WTC11 (cell line): ENCODE measurements around the gene NETO1. TPM values are rescaled to one million over a fixed set of nuclear protein-coding genes. Genes with fewer than 3 reads are reported as not detected.

Source experiments
- ATAC-seq: fragments of 200-7000 bp; cut with Tn5 transposase; 2 replicates; pipeline ENCODE4 v1.10.0; 2021; ENCODE audit warnings: mild to moderate bottlenecking, moderate library complexity
- CTCF ChIA-PET: fragments of 300-600 bp; sonication (Branson Sonifier 250); formaldehyde crosslinking; loops from one replicate; lab custom pipeline; 2021; ENCODE audit warnings: antibody characterized with exemption; lab: Charles Lee
- POLR2A ChIA-PET: fragments of 350-600 bp; sonication (Branson Sonifier 250); formaldehyde crosslinking; loops from one replicate; lab custom pipeline; 2021; ENCODE audit warnings: antibody characterized with exemption; lab: Charles Lee
- DNase-seq: peaks from one replicate; pipeline ENCODE4 v3.0.0; 2021; ENCODE audit warnings: low spot score
- H3K27ac Mint-ChIP-seq: 2 replicates; pipeline ENCODE4 v1.8.0; 2021; ENCODE audit warnings: mixed read lengths
- H3K27me3 Mint-ChIP-seq: 2 replicates; pipeline ENCODE4 v1.8.0; 2021; ENCODE audit warnings: low read depth, mild to moderate bottlenecking, moderate library complexity, mixed read lengths
- H3K36me3 Mint-ChIP-seq: 2 replicates; pipeline ENCODE4 v1.8.0; 2021; ENCODE audit warnings: mixed read lengths
- H3K4me1 Mint-ChIP-seq: 2 replicates; pipeline ENCODE4 v1.8.0; 2022; ENCODE audit warnings: mixed read lengths
- H3K4me3 Mint-ChIP-seq: 2 replicates; pipeline ENCODE4 v1.8.0; 2021; ENCODE audit warnings: mild to moderate bottlenecking, moderate library complexity, mixed read lengths
- H3K9me3 Mint-ChIP-seq: 2 replicates; pipeline ENCODE4 v1.8.0; 2021; ENCODE audit warnings: mixed read lengths
- ATF3 ChIP-seq: sonication (generic); formaldehyde crosslinking; conservative IDR thresholded peaks from 2 replicates; pipeline ENCODE4 v1.8.1; 2022; ENCODE audit warnings: mild to moderate bottlenecking, missing genetic modification reagents
- CTCF ChIP-seq: fragments of 200-600 bp; IDR thresholded peaks from 2 replicates; pipeline ENCODE4 v1.8.0; 2022; ENCODE audit warnings: antibody characterized with exemption
- E2F1 ChIP-seq: sonication (generic); formaldehyde crosslinking; IDR thresholded peaks from 2 replicates; pipeline ENCODE4 v1.8.0; 2022; ENCODE audit warnings: mild to moderate bottlenecking, missing genetic modification reagents
- EMX1 ChIP-seq: fragments of 250-450 bp; sonication (Bioruptor Pico); IDR thresholded peaks from 2 replicates; pipeline ENCODE4 v1.8.0; 2021; ENCODE audit warnings: mild to moderate bottlenecking
- ETV6 ChIP-seq: sonication (generic); formaldehyde crosslinking; IDR thresholded peaks from 2 replicates; pipeline ENCODE4 v1.8.1; 2022; ENCODE audit warnings: mild to moderate bottlenecking, missing genetic modification reagents
- GABPB1 ChIP-seq: sonication (generic); formaldehyde crosslinking; IDR thresholded peaks from 2 replicates; pipeline ENCODE4 v1.8.1; 2023; ENCODE audit warnings: mild to moderate bottlenecking, missing genetic modification reagents
- IRF1 ChIP-seq: sonication (generic); formaldehyde crosslinking; IDR thresholded peaks from 2 replicates; pipeline ENCODE4 v1.8.0; 2023; ENCODE audit warnings: missing genetic modification reagents
- MLX ChIP-seq: sonication (generic); formaldehyde crosslinking; IDR thresholded peaks from 2 replicates; pipeline ENCODE4 v1.8.1; 2023; ENCODE audit warnings: mild to moderate bottlenecking, missing genetic modification reagents, moderate library complexity
- NFE2L1 ChIP-seq: sonication (generic); formaldehyde crosslinking; IDR thresholded peaks from 2 replicates; pipeline ENCODE4 v1.8.1; 2023; ENCODE audit warnings: missing genetic modification reagents
- NFYB ChIP-seq: sonication (generic); formaldehyde crosslinking; conservative IDR thresholded peaks from 2 replicates; pipeline ENCODE4 v1.8.0; 2022; ENCODE audit warnings: low read depth, missing genetic modification reagents
- PRDM15 ChIP-seq: sonication (generic); formaldehyde crosslinking; IDR thresholded peaks from 2 replicates; pipeline ENCODE4 v1.8.0; 2022; ENCODE audit warnings: missing genetic modification reagents
- SOX15 ChIP-seq: fragments of 250-450 bp; sonication (Bioruptor Pico); IDR thresholded peaks from 2 replicates; pipeline ENCODE4 v1.9.0; 2021; ENCODE audit warnings: mild to moderate bottlenecking
- USF1 ChIP-seq: sonication (generic); formaldehyde crosslinking; IDR thresholded peaks from 2 replicates; pipeline ENCODE4 v1.8.0; 2022; ENCODE audit warnings: mild to moderate bottlenecking, missing genetic modification reagents
- ZNF232 ChIP-seq: sonication (generic); formaldehyde crosslinking; IDR thresholded peaks from 2 replicates; pipeline ENCODE4 v1.8.0; 2022; ENCODE audit warnings: mild to moderate bottlenecking, missing genetic modification reagents
- total RNA-seq: library from RNA; stranded (reverse); gene quantifications from 3 replicates; pipeline ENCODE4 v1.2.3, GENCODE V29; 2021

NETO1 gene
- total RNA-seq, 1 experiment from 2014 or later, result 33.1 TPM

- no peak for TF ChIP-seq USF1 (CRISPR knock-in tag)
Measured at GRCh38 chr18:72772916-72773315, 94.9 kb downstream of the NETO1 start (continued).

GRCh38 chr18:72768681-72769229 lies 99.0 kb downstream of the NETO1 start:
- no peaks in the 10 kb centered on the region; the same call in 1 of the 2 replicates for H3K36me3 Mint-ChIP-seq
- CTCF ChIA-PET, result no interaction called here
- H3K4me1 Mint-ChIP-seq, result peaks cover 3% of the 10 kb centered on the region; the same call in 1 of the 2 replicates
- no peak overlapping the region for H3K27ac Mint-ChIP-seq
- H3K4me3 Mint-ChIP-seq, result no peak overlapping the region
- ATAC-seq, result peak; percentile 70
- no peak for DNase-seq
- POLR2A ChIA-PET, result no interaction called here
- no peaks in the 10 kb centered on the region for H3K27me3 Mint-ChIP-seq
- H3K9me3 Mint-ChIP-seq, result no peaks in the 10 kb centered on the region
- TF ChIP-seq ATF3 (CRISPR knock-in tag), result no peak
- no peak for TF ChIP-seq E2F1
- no peak for TF ChIP-seq MLX

GRCh38 chr18:72762515-72763122 lies 105.2 kb downstream of the NETO1 start:
- Mint-ChIP-seq H3K9me3 (no peaks in the 10 kb centered on the region), H3K36me3 (no peaks in the 10 kb centered on the region), H3K4me1 (no peaks in the 10 kb centered on the region), H3K27ac (no peak overlapping the region), H3K27me3 (no peaks in the 10 kb centered on the region), H3K4me3 (no peak overlapping the region)
- CTCF ChIA-PET, result interaction anchor here (0.7 to 1.5 kb wide), 5 partner anchors 9 to 757 kb away, joined by 3 to 10 read pairs (median 4); no protein-coding TSS in a partner anchor
- ATAC-seq (peak; percentile 44; the same call in 1 of the 2 replicates), DNase-seq (no peak)
- POLR2A ChIA-PET, result no interaction called here
- TF ChIP-seq CTCF, result peak; percentile 65
- no peak for TF ChIP-seq GABPB1 (CRISPR knock-in tag)

- POLR2A ChIA-PET, result no interaction called here
- Mint-ChIP-seq H3K4me3 (no peak overlapping the region), H3K9me3 (no peaks in the 10 kb centered on the region), H3K36me3 (peaks cover 11% of the 10 kb centered on the region), H3K4me1 (no peaks in the 10 kb centered on the region), H3K27ac (no peak overlapping the region), H3K27me3 (no peaks in the 10 kb centered on the region)
- ATAC-seq (no peak), DNase-seq (no peak)
- TF ChIP-seq ETV6 (CRISPR knock-in tag) (no peak), ZNF232 (no peak), NFE2L1 (CRISPR knock-in tag) (no peak), SOX15 (CRISPR knock-in tag) (no peak), IRF1 (CRISPR knock-in tag) (no peak)
- CTCF ChIA-PET, result no interaction called here
Measured at GRCh38 chr18:72752220-72752619, 115.6 kb downstream of the NETO1 start.

GRCh38 chr18:72742002-72742401 lies 125.8 kb downstream of the NETO1 start:
- ATAC-seq (no peak), DNase-seq (no peak)
- Mint-ChIP-seq H3K27ac (no peak overlapping the region), H3K9me3 (no peaks in the 10 kb centered on the region), H3K4me3 (no peak overlapping the region), H3K4me1 (peaks cover 12% of the 10 kb centered on the region), H3K36me3 (no peaks in the 10 kb centered on the region), H3K27me3 (no peaks in the 10 kb centered on the region)
- ChIA-PET POLR2A (no interaction called here), CTCF (no interaction called here)
- TF ChIP-seq NFYB (CRISPR knock-in tag), result no peak
- TF ChIP-seq EMX1, result no peak
- no peak for TF ChIP-seq PRDM15 (CRISPR knock-in tag)
